Posterior cingulate gyrus (tissue), 11 donors: Measurements from ENCODE around the gene ANKRD34B.
A peak's percentile ranks its signal among the peaks of the same experiment; 100 is the strongest.
"Not testable (repeated sequence)": the region's sequence is repeated elsewhere in the genome, so short reads cannot be mapped to it uniquely, and the experiment has no call there.

Experiments used
- DNase-seq, 10 donors: peaks; one replicate each; pipeline versions ENCODE4 v3.0.0 to v3.0.0-alpha.2; 2020 to 2021; ENCODE audit warnings: mixed read lengths in 3 of 10
- intact Hi-C: fragments of 100-400 bp; cut with DNase I; formaldehyde crosslinking; loops from one replicate; pipeline ENCODE4 v1.15.1; 2023

ANKRD34B gene

GRCh38 chr5:80569961-80570786 lies at the start of gene ANKRD34B:
ANKRD34B (minus strand) TSS chr5:80570280; CDS start chr5:80560019, 10,261 bp downstream.
- intact Hi-C loops: no loop called here
- no peak for DNase-seq

- DNase-seq: no peak
- intact Hi-C loops: no loop called here
Observed at GRCh38 chr5:80619086-80619485, 49.0 kb upstream of the ANKRD34B start.

GRCh38 chr5:80618438-80618837 lies 48.4 kb upstream of the ANKRD34B start:
- DNase-seq: no peak

GRCh38 chr5:80615266-80615914 lies 45.3 kb upstream of the ANKRD34B start:
- intact Hi-C loops: no loop called here
- DNase-seq: peak in 2 of 10 donors; percentile 25 to 73

More at GRCh38 chr5:80618438-80618837, 48.4 kb upstream of the ANKRD34B start:
- intact Hi-C loops: no loop called here

- no peak for DNase-seq
- intact Hi-C loops: no loop called here
Observed at GRCh38 chr5:80609692-80610091, 39.6 kb upstream of the ANKRD34B start.

GRCh38 chr5:80608731-80609130 lies 38.7 kb upstream of the ANKRD34B start:
- no peak for DNase-seq
- intact Hi-C loops: no loop called here

GRCh38 chr5:80607832-80608231 lies 37.8 kb upstream of the ANKRD34B start:
- intact Hi-C loops: no loop called here

GRCh38 chr5:80607343-80607742 lies 37.3 kb upstream of the ANKRD34B start:
- no peak for DNase-seq
- intact Hi-C loops: no loop called here

More at GRCh38 chr5:80607832-80608231, 37.8 kb upstream of the ANKRD34B start:
- DNase-seq: no peak

- intact Hi-C loops: no loop called here
- no peak for DNase-seq
Observed at GRCh38 chr5:80600943-80601693, 31.0 kb upstream of the ANKRD34B start.

- intact Hi-C loops: no loop called here
- no peak for DNase-seq
Observed at GRCh38 chr5:80597500-80597899, 27.4 kb upstream of the ANKRD34B start.

- no peak for DNase-seq
- intact Hi-C loops: no loop called here
Observed at GRCh38 chr5:80594810-80595209, 24.7 kb upstream of the ANKRD34B start.

- intact Hi-C loops: no loop called here
- DNase-seq: no peak
Observed at GRCh38 chr5:80592761-80593160, 22.7 kb upstream of the ANKRD34B start.

GRCh38 chr5:80592105-80592504 lies 22.0 kb upstream of the ANKRD34B start:
- DNase-seq: no peak
- intact Hi-C loops: no loop called here

- intact Hi-C loops: no loop called here
- DNase-seq: no peak
Observed at GRCh38 chr5:80591352-80591751, 21.3 kb upstream of the ANKRD34B start.

- DNase-seq: no peak
- intact Hi-C loops: no loop called here
Observed at GRCh38 chr5:80590766-80591165, 20.7 kb upstream of the ANKRD34B start.

- no peak for DNase-seq
- intact Hi-C loops: no loop called here
Observed at GRCh38 chr5:80588858-80589540, 18.9 kb upstream of the ANKRD34B start.

GRCh38 chr5:80584770-80585169 lies 14.7 kb upstream of the ANKRD34B start:
- intact Hi-C loops: no loop called here
- no peak for DNase-seq

GRCh38 chr5:80580291-80580690 lies 10.2 kb upstream of the ANKRD34B start:
- intact Hi-C loops, DNase-seq: not testable (repeated sequence)

GRCh38 chr5:80579050-80579449 lies 9.0 kb upstream of the ANKRD34B start:
- intact Hi-C loops: no loop called here
- DNase-seq: no peak

GRCh38 chr5:80577707-80578106 lies 7.6 kb upstream of the ANKRD34B start:
- intact Hi-C loops: no loop called here
- no peak for DNase-seq

- DNase-seq: no peak
- intact Hi-C loops: no loop called here
Observed at GRCh38 chr5:80576383-80576782, 6.3 kb upstream of the ANKRD34B start.
